Astrocyte (in vitro differentiated cells and primary cell): Measurements from ENCODE around the gene SRRM4. TPM values are rescaled to one million over a fixed set of nuclear protein-coding genes. Genes with fewer than 3 reads are reported as not detected.

Source experiments
- DNase-seq: peaks from one replicate; pipeline ENCODE4 v3.0.0-alpha.2; 2010; ENCODE audit warnings: low read depth
- FAIRE-seq: peaks from 2 replicates; lab custom pipeline; 2011; peaks lifted over from hg19 to GRCh38; lab: Jason Lieb, UNC
- H2AFZ ChIP-seq: 2 replicates; pipeline ENCODE4 v1.6.0; 2012; ENCODE audit warnings: low read depth, low read length, inconsistent platforms
- H3K27ac ChIP-seq: 2 replicates; pipeline ENCODE4 v1.5.1; 2011; ENCODE audit warnings: low read depth, low read length, inconsistent platforms
- H3K27me3 ChIP-seq: 2 replicates; pipeline ENCODE4 v1.6.0; 2011; ENCODE audit warnings: low read length, inconsistent platforms; ENCODE audit not compliant: insufficient read depth
- H3K36me3 ChIP-seq: 2 replicates; pipeline ENCODE4 v1.5.1; 2011; ENCODE audit warnings: low read length, inconsistent platforms; ENCODE audit not compliant: insufficient read depth
- H3K4me1 ChIP-seq: 2 replicates; pipeline ENCODE4 v1.5.1; 2011; ENCODE audit warnings: low read length, inconsistent platforms; ENCODE audit not compliant: insufficient read depth
- H3K4me2 ChIP-seq: 2 replicates; pipeline ENCODE4 v1.6.0; 2012; ENCODE audit warnings: low read length, inconsistent platforms
- H3K4me3 ChIP-seq: 2 replicates; pipeline ENCODE4 v1.5.1; 2011; ENCODE audit warnings: low read depth, mild to moderate bottlenecking, low read length, inconsistent platforms; ENCODE audit not compliant: insufficient read depth
- H3K79me2 ChIP-seq: 2 replicates; pipeline ENCODE4 v1.6.0; 2012; ENCODE audit warnings: mild to moderate bottlenecking, low read length, inconsistent platforms; ENCODE audit not compliant: insufficient read depth
- H3K9ac ChIP-seq: 2 replicates; pipeline ENCODE4 v1.6.0; 2012; ENCODE audit warnings: mild to moderate bottlenecking, low read length, inconsistent platforms
- H3K9me3 ChIP-seq: 2 replicates; pipeline ENCODE4 v1.5.1; 2012; ENCODE audit warnings: low read depth, mild to moderate bottlenecking, low read length, inconsistent platforms; ENCODE audit not compliant: insufficient read depth
- H4K20me1 ChIP-seq: 2 replicates; pipeline ENCODE4 v1.6.0; 2012; ENCODE audit warnings: low read length, inconsistent platforms; ENCODE audit not compliant: insufficient read depth
- H3K27ac Mint-ChIP-seq: one replicate; pipeline ENCODE4 v1.8.0; 2021; ENCODE audit warnings: mild to moderate bottlenecking, mixed read lengths; ENCODE audit not compliant: unreplicated experiment
- H3K27me3 Mint-ChIP-seq: one replicate; pipeline ENCODE4 v1.8.0; 2021; ENCODE audit warnings: low read depth, mixed read lengths; ENCODE audit not compliant: unreplicated experiment
- H3K36me3 Mint-ChIP-seq: one replicate; pipeline ENCODE4 v1.8.0; 2021; ENCODE audit warnings: low read depth, mixed read lengths; ENCODE audit not compliant: unreplicated experiment
- H3K4me1 Mint-ChIP-seq: one replicate; pipeline ENCODE4 v1.8.0; 2021; ENCODE audit warnings: low read depth, mixed read lengths; ENCODE audit not compliant: unreplicated experiment
- H3K4me3 Mint-ChIP-seq: one replicate; pipeline ENCODE4 v1.8.0; 2021; ENCODE audit warnings: mild to moderate bottlenecking, moderate library complexity, mixed read lengths; ENCODE audit not compliant: unreplicated experiment
- H3K9me3 Mint-ChIP-seq: one replicate; pipeline ENCODE4 v1.8.0; 2021; ENCODE audit warnings: mild to moderate bottlenecking, mixed read lengths; ENCODE audit not compliant: unreplicated experiment
- EZH2 ChIP-seq: IDR thresholded peaks from 2 replicates; pipeline ENCODE4 v1.6.1; 2012; ENCODE audit warnings: mild to moderate bottlenecking, low read length, inconsistent platforms; ENCODE audit not compliant: insufficient read depth
- total RNA-seq: library from RNA; stranded (reverse); gene quantifications from 2 replicates; pipeline ENCODE4 v1.2.1, GENCODE V29; 2021
- TF ChIP-seq, protein P1 (sequence below): IDR thresholded peaks from 2 replicates; pipeline ENCODE4 v1.5.1; 2011; ENCODE audit warnings: low read depth, mild to moderate bottlenecking, inconsistent platforms, low read length, moderate library complexity; ENCODE audit not compliant: insufficient read depth

The SRRM4 gene
- total RNA-seq, 1 donor from 2014 or later: 0.30 TPM

DNA sequence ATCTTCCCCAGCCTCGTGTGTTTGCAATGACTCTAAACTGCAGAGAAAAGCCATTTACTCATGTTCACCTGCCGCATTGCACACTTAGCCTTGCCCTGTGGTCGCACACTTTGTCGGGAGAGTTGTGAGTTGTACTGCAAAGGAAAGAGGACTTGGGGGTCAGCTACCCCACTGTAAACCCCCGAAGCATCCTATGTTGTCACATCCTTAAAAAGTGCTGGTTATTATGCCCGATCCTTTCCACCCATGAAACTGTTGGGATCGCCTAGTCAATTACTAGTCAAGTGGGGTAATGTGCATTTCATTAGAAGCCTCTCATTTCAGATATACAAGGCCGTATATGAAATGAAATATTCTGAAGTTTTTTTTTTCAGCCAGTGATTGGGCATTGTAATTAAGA is 98.2 kb downstream of the SRRM4 start:
- no peaks in the 10 kb centered on the region for H3K36me3 ChIP-seq
- no peaks in the 10 kb centered on the region for H3K27me3 ChIP-seq
- H4K20me1 ChIP-seq: no peaks in the 10 kb centered on the region
- no peak overlapping the region for H3K4me3 ChIP-seq
- H3K79me2 ChIP-seq: no peaks in the 10 kb centered on the region
- no peak overlapping the region for H3K9ac ChIP-seq
- no peak overlapping the region for H3K4me2 ChIP-seq
- DNase-seq (no peak), FAIRE-seq (no peak)
- H3K9me3 ChIP-seq: peaks cover 9% of the 10 kb centered on the region
- Mint-ChIP-seq H3K27ac (no peak overlapping the region), H3K36me3 (no peaks in the 10 kb centered on the region), H3K4me1 (no peaks in the 10 kb centered on the region), H3K9me3 (no peaks in the 10 kb centered on the region), H3K27me3 (peaks cover 27% of the 10 kb centered on the region), H3K4me3 (no peak overlapping the region)
- no peak overlapping the region for H2AFZ ChIP-seq
- no peaks in the 10 kb centered on the region for H3K4me1 ChIP-seq
- TF ChIP-seq, protein P1, sequence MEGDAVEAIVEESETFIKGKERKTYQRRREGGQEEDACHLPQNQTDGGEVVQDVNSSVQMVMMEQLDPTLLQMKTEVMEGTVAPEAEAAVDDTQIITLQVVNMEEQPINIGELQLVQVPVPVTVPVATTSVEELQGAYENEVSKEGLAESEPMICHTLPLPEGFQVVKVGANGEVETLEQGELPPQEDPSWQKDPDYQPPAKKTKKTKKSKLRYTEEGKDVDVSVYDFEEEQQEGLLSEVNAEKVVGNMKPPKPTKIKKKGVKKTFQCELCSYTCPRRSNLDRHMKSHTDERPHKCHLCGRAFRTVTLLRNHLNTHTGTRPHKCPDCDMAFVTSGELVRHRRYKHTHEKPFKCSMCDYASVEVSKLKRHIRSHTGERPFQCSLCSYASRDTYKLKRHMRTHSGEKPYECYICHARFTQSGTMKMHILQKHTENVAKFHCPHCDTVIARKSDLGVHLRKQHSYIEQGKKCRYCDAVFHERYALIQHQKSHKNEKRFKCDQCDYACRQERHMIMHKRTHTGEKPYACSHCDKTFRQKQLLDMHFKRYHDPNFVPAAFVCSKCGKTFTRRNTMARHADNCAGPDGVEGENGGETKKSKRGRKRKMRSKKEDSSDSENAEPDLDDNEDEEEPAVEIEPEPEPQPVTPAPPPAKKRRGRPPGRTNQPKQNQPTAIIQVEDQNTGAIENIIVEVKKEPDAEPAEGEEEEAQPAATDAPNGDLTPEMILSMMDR: no peak
- TF ChIP-seq EZH2: no peak
- no peak overlapping the region for H3K27ac ChIP-seq

DNA sequence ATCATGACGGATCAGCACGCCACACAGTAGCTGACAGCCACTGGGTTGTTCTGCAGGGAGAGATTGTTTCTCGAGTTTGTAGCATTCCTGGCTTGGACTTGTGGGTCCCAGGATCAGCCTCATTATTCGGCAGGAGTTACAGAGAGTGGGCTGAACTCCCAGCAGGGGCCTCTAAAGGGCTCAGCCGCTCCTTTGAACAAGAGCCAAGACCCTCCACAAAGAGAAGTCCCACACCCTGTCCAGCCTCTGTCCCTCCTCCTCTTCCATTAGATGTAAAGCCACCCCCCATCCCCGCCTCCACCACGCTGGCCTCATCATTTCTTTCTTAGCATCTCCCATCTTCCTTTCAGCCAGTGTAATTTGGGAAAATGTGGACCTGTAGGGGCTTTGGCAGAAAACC is 100.7 kb downstream of the SRRM4 start:
- Histone ChIP-seq H3K9ac (no peak overlapping the region), H3K9me3 (peaks cover 10% of the 10 kb centered on the region), H2AFZ (no peak overlapping the region), H3K27ac (no peak overlapping the region), H3K4me3 (no peak overlapping the region), H3K79me2 (no peaks in the 10 kb centered on the region), H3K27me3 (no peaks in the 10 kb centered on the region), H3K4me2 (no peak overlapping the region), H3K36me3 (no peaks in the 10 kb centered on the region), H3K4me1 (no peaks in the 10 kb centered on the region), H4K20me1 (no peaks in the 10 kb centered on the region)
- H3K9me3 Mint-ChIP-seq: no peaks in the 10 kb centered on the region
- TF ChIP-seq, protein P1: no peak
- no peak for TF ChIP-seq EZH2
- H3K27ac Mint-ChIP-seq: no peak overlapping the region
- no peak overlapping the region for H3K4me3 Mint-ChIP-seq
- H3K27me3 Mint-ChIP-seq: peaks cover 38% of the 10 kb centered on the region
- H3K36me3 Mint-ChIP-seq: no peaks in the 10 kb centered on the region
- FAIRE-seq: no peak
- DNase-seq: no peak
- no peaks in the 10 kb centered on the region for H3K4me1 Mint-ChIP-seq

DNA sequence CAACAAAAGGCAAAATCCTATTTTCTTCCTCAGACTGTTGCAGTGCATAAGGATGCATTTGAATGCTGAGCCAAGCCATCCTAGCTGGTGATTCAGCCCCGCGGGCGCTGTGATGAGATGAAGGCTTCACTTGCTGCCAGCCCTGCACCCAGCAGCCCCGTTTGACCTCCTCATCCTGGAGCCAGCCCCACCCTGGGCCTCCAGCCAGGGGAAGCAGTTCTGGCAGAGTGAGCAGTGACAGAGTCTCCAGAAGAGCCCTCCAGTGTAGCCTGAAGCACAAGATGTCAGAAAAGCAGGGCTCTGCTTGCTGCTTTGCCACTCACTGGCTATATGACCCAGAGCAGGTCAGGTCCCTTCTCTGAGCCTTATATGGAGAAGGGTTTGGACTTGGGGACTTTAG is 101.2 kb downstream of the SRRM4 start:
- no peak overlapping the region for H2AFZ ChIP-seq
- no peak overlapping the region for H3K4me3 ChIP-seq
- H3K27me3 Mint-ChIP-seq: peaks cover 41% of the 10 kb centered on the region
- no peak overlapping the region for H3K4me3 Mint-ChIP-seq
- H3K36me3 Mint-ChIP-seq: no peaks in the 10 kb centered on the region
- no peak overlapping the region for H3K9ac ChIP-seq
- peaks cover 12% of the 10 kb centered on the region for H3K9me3 ChIP-seq
- no peaks in the 10 kb centered on the region for H3K36me3 ChIP-seq
- H4K20me1 ChIP-seq: no peaks in the 10 kb centered on the region
- FAIRE-seq: no peak
- no peak for DNase-seq
- no peak overlapping the region for H3K27ac Mint-ChIP-seq
- no peak overlapping the region for H3K27ac ChIP-seq
- no peaks in the 10 kb centered on the region for H3K79me2 ChIP-seq
- H3K4me1 Mint-ChIP-seq: no peaks in the 10 kb centered on the region
- no peak overlapping the region for H3K4me2 ChIP-seq
- H3K9me3 Mint-ChIP-seq: no peaks in the 10 kb centered on the region
- no peaks in the 10 kb centered on the region for H3K27me3 ChIP-seq
- no peaks in the 10 kb centered on the region for H3K4me1 ChIP-seq
- TF ChIP-seq, protein P1: no peak
- no peak for TF ChIP-seq EZH2
